SU-DHL-6 (cell line): ENCODE measurements around the gene VWF.

Experiments
- EZH2phosphoT487 ChIP-seq: fragments of 200-600 bp; sonication (generic), shearing (Covaris generic); conservative IDR thresholded peaks from 2 replicates; pipeline ENCODE4 v1.6.1; 2018; ENCODE audit warnings: mild to moderate bottlenecking, antibody characterized with exemption, low read length, moderate library complexity, mixed read lengths
- TF ChIP-seq, protein P1 (sequence below): fragments of 200-600 bp; sonication (generic); IDR thresholded peaks from one replicate; pipeline ENCODE4 v1.5.1; 2017; ENCODE audit warnings: antibody characterized with exemption, mild to moderate bottlenecking, low read length, moderate library complexity; ENCODE audit not compliant: insufficient read depth, poor library complexity, severe bottlenecking

- TF ChIP-seq, protein P1, sequence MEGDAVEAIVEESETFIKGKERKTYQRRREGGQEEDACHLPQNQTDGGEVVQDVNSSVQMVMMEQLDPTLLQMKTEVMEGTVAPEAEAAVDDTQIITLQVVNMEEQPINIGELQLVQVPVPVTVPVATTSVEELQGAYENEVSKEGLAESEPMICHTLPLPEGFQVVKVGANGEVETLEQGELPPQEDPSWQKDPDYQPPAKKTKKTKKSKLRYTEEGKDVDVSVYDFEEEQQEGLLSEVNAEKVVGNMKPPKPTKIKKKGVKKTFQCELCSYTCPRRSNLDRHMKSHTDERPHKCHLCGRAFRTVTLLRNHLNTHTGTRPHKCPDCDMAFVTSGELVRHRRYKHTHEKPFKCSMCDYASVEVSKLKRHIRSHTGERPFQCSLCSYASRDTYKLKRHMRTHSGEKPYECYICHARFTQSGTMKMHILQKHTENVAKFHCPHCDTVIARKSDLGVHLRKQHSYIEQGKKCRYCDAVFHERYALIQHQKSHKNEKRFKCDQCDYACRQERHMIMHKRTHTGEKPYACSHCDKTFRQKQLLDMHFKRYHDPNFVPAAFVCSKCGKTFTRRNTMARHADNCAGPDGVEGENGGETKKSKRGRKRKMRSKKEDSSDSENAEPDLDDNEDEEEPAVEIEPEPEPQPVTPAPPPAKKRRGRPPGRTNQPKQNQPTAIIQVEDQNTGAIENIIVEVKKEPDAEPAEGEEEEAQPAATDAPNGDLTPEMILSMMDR, result no peak
- no peak for TF ChIP-seq EZH2phosphoT487
Measured at GRCh38 chr12:6091786-6092566, 32.5 kb downstream of the VWF start.
